Left lung (tissue), 10 donors: ENCODE data around the gene KLHL17. TPM values are rescaled to one million over a fixed set of nuclear protein-coding genes. Genes with fewer than 3 reads are reported as not detected.

ENCODE experiments used
- ATAC-seq: fragments of 200-7000 bp; cut with Tn5 transposase; one replicate; pipeline ENCODE4 v1.9.1; 2020; ENCODE audit warnings: moderate library complexity
- DNase-seq, 4 donors: peaks; one replicate each; pipeline ENCODE4 v3.0.0-alpha.2; 2013 to 2020
- H3K27ac ChIP-seq, 2 donors: fragments of 200-600 bp; sonication (generic) in 1 of 2; one replicate each; pipeline versions ENCODE4 v1.5.0 to v1.8.0; 2020 to 2021
- H3K27me3 ChIP-seq, 2 donors: fragments of 200-600 bp; sonication (generic) in 1 of 2; one replicate each; pipeline versions ENCODE4 v1.5.0 to v1.8.0; 2020 to 2021
- H3K36me3 ChIP-seq, 2 donors: fragments of 200-600 bp; sonication (generic) in 1 of 2; one replicate each; pipeline versions ENCODE4 v1.5.0 to v1.8.0; 2020 to 2021
- H3K4me1 ChIP-seq, 2 donors: fragments of 200-600 bp; one replicate each; pipeline ENCODE4 v1.8.0; 2021
- H3K4me3 ChIP-seq, 2 donors: fragments of 200-600 bp; sonication (generic) in 1 of 2; one replicate each; pipeline versions ENCODE4 v1.5.0 to v1.8.0; 2020 to 2021; ENCODE audit warnings: mild to moderate bottlenecking in 1 of 2
- H3K9me3 ChIP-seq, 2 donors: fragments of 200-600 bp; sonication (generic) in 1 of 2; one replicate each; pipeline versions ENCODE4 v1.5.0 to v1.8.0; 2020 to 2021
- intact Hi-C, 2 donors: fragments of 100-400 bp; cut with DNase I; formaldehyde crosslinking; loops; one replicate each; pipeline versions ENCODE4 v1.11.2 to v1.14.2; 2022
- polyA plus RNA-seq, 6 donors: library from polyadenylated mRNA; unstranded; fragments of 120-200 nt; gene quantifications; one replicate each; pipeline ENCODE4 v1.2.1, GENCODE V29; 2013; ENCODE audit not compliant: insufficient read length in 6 of 6
- total RNA-seq, 2 donors: library from RNA; stranded (reverse); fragmentation: NEBNext Ultra II Directional; extraction: Animal tissue kit (Norgen Biotek cat#: 25700); gene quantifications; one replicate each; pipeline ENCODE4 v1.2.1, GENCODE V29; 2021
- TF ChIP-seq, protein P1 (sequence below), 2 donors: fragments of 200-600 bp; sonication (generic) in 1 of 2; IDR thresholded peaks; one replicate each; pipeline versions ENCODE4 v1.5.0 to v1.8.0; 2021; ENCODE audit warnings: antibody characterized with exemption in 2 of 2
- donor health status: DM: no; HTN: yes; CAD: no.
- donor health status: DM: no; HTN: no; CAD: no.

The KLHL17 gene
- total and polyA plus RNA-seq, 8 donors = 8.3 to 17.9 (median 11.9) TPM

DNA sequence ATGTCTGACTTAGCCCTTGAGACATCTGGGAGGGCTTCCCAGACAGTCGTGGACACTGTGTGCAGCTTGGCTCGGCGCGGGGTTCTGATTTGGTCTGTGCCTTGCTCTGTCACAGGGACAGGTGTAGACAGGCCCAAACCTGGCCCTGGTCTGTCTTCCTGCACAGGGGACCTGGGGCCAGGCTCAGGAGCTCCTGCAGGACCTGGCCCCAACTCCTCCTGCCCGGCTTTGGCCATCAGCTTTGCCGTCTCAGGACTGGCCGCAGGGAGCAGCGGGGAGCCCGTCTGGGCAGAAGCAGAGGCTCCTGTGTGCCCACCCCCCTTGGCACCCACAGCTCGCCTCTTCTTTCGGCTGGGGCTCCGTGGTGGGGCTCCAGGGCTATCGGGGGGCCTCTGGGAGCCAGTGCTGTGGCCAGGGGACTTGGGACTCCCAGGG, 19.8 kb downstream of the KLHL17 start:
- TF ChIP-seq, protein P1, sequence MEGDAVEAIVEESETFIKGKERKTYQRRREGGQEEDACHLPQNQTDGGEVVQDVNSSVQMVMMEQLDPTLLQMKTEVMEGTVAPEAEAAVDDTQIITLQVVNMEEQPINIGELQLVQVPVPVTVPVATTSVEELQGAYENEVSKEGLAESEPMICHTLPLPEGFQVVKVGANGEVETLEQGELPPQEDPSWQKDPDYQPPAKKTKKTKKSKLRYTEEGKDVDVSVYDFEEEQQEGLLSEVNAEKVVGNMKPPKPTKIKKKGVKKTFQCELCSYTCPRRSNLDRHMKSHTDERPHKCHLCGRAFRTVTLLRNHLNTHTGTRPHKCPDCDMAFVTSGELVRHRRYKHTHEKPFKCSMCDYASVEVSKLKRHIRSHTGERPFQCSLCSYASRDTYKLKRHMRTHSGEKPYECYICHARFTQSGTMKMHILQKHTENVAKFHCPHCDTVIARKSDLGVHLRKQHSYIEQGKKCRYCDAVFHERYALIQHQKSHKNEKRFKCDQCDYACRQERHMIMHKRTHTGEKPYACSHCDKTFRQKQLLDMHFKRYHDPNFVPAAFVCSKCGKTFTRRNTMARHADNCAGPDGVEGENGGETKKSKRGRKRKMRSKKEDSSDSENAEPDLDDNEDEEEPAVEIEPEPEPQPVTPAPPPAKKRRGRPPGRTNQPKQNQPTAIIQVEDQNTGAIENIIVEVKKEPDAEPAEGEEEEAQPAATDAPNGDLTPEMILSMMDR (IDR thresholded peaks at IDR 0.05) = no peak
- DNase-seq = no peak
- H3K27me3 ChIP-seq = peaks cover 0 to 81% of the 10 kb centered on the region in 2 donors
- no peak for ATAC-seq
- H3K36me3 ChIP-seq = no peaks in the 10 kb centered on the region
- H3K4me1 ChIP-seq = peaks cover 5 to 8% of the 10 kb centered on the region in 2 donors
- no peaks in the 10 kb centered on the region for H3K9me3 ChIP-seq
- intact Hi-C loops = no loop called here
- no peak overlapping the region for H3K27ac ChIP-seq
- H3K4me3 ChIP-seq = no peak overlapping the region

DNA sequence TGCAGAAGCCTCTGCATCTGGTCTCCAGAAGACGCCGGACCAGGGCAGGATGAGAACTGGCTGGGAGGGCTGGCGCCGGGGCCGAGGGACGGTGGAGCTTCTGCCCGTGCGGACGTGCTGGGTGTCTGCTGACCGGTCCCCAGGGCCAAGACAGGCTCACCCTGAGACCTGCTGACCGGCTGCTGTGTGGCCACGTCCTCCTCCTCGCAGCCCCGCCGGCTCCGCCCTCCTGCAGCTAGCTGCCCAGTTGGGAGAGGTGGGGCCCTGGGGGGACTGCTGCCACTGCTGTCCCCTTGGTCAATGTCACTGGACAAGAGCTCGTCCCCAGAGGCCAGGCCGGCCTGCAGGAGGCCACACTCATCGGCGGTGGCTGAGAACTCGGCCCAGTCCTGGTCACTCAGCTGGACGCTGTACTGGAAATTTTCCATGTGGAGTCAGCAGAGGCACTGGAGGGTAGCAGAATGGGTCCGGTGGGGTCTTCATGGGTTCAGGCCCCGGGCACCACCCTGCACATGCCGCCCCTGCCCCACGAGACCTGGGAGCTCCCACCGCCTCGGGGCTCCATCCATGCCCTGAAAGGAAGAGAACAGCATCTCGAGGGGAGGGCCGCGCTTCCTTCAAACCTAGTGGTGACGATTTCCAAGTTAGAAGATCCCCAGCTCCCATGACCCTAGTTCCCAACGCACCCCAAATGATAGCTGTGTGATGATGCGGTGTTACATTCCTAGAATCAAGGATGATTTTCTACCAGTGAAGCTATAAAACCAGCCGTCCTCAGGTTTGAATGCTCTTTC, 20.4 kb downstream of the KLHL17 start:
- Histone ChIP-seq H3K27ac (no peak overlapping the region), H3K36me3 (no peaks in the 10 kb centered on the region), H3K9me3 (no peaks in the 10 kb centered on the region), H3K4me3 (no peak overlapping the region), H3K4me1 (peaks cover 5 to 6% of the 10 kb centered on the region in 2 donors), H3K27me3 (peaks cover 0 to 81% of the 10 kb centered on the region in 2 donors)
- TF ChIP-seq, protein P1 (IDR thresholded peaks at IDR 0.05) = no peak
- DNase-seq (peak in 1 of 4 donors; percentile 79), ATAC-seq (no peak)
- intact Hi-C loops = no loop called here

DNA sequence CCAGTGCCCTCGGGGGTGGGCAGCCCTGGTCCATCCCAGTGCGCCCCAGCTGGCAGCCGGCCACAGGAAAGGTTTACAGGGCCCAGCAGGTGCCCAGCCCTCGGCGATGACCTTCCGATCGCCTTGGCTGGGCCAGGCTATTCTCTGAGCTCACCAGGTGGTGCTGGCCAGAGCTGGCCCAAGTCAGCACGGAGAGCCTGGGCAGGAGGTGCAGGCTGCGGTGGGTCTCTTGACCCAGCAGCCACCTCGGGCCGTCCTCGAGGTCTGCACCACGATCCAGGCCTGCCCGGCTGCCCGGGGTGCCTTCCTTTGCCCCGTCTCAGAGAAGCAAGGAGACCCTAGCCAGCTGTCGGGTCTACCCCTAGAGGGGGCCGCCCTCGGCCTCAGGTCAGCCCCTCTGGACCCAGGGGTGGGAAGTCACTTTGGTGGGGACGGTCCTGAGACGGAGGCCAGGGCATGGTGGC, 21.1 kb downstream of the KLHL17 start:
- Histone ChIP-seq H3K4me1 (no peaks in the 10 kb centered on the region), H3K27me3 (peaks cover 0 to 81% of the 10 kb centered on the region in 2 donors), H3K36me3 (no peaks in the 10 kb centered on the region), H3K4me3 (no peak overlapping the region), H3K9me3 (no peaks in the 10 kb centered on the region), H3K27ac (no peak overlapping the region)
- DNase-seq (peak in 1 of 4 donors; percentile 46), ATAC-seq (no peak)
- intact Hi-C loops = no loop called here
- TF ChIP-seq, protein P1 (IDR thresholded peaks at IDR 0.05) = no peak

DNA sequence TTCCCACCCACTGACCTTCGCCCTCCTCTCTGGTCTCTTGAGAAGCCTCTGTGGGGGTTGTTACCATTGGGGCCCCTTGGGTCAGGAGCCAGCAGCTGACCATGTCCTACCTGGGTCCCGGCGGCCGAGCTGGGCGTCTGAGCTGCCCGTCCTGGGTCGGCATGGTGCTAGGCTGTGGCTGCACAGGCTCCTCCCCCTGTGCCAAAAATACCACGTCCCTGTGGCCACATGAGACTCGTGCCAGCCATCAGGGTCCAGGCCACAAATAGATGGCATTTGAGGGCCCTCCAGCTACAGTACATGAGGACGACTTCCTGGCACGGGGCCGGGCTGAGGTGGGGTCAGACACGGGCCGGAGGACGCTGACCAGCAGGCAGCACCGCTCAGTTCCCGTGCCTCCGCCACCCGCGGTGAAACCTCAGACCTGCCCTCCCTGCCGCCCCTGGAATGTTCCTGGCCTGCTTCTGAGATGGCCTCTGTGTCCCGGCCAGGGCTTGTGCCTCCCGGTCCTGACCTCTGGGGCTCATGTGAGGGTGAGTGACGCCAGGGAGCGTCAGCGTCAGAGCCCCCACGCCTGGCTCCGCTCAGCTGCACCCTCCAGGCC, 21.7 kb downstream of the KLHL17 start, which contains the start of gene PERM1:
Gene PERM1 (minus strand): TSS at position 139 of the 604 bp plus-strand sequence. CDS start 1,064 bp downstream, outside the sequence.
- ATAC-seq = no peak
- Histone ChIP-seq H3K27ac (no peak within 1 kb of the TSS), H3K4me1 (no peaks in the 10 kb centered on the region), H3K9me3 (no peaks in the 10 kb centered on the region), H3K36me3 (no peaks in the 10 kb centered on the region), H3K4me3 (no peak within 1 kb of the TSS), H3K27me3 (peaks cover 0 to 84% of the 10 kb centered on the region in 2 donors)
- intact Hi-C loops = no loop called here
- TF ChIP-seq, protein P1 (IDR thresholded peaks at IDR 0.05) = no peak
- DNase-seq = peak in 1 of 4 donors; percentile 76
